ENCODE results near the gene ADAMTS3. TPM values are rescaled to one million over a fixed set of nuclear protein-coding genes. Genes with fewer than 3 reads are reported as not detected.
A peak's percentile ranks its signal among the peaks of the same experiment; 100 is the strongest.

The ADAMTS3 gene
- total and polyA plus RNA-seq, 9 of the 15 experiments (the other 6 are each of a cell fraction or from before 2014, with no cell fraction given): 4.0 to 18.0 (median 12.1) TPM

GRCh38 chr4:72442715-72443114, 126.3 kb downstream of the ADAMTS3 start:
- no peak for ATAC-seq
- Histone ChIP-seq H3K4me3 (no peak overlapping the region), H3K36me3 (ENCODE audit: control insufficient read depth, insufficient read depth, low read length) (no peaks in the 10 kb centered on the region), H3K4me1 (replicated peaks in 1 of 2; ENCODE audit: control insufficient read depth in 2 of 2, insufficient read depth in 2 of 2, low read length in 2 of 2) (no peaks in the 10 kb centered on the region), H2AFZ (ENCODE audit: low read depth, low read length) (no peak overlapping the region), H3K4me2 (ENCODE audit: insufficient read depth, low read length) (no peak overlapping the region), H3K27ac (ENCODE audit: extremely low read depth, low read depth, low read length) (no peak overlapping the region), H3K9ac (ENCODE audit: insufficient read depth in 1 of 2, low read depth in 2 of 2, low read length in 2 of 2) (no peak overlapping the region), H3K27me3 (ENCODE audit: control insufficient read depth in 2 of 2, insufficient read depth in 2 of 2, low read length in 2 of 2) (no peaks in the 10 kb centered on the region), H3K79me2 (ENCODE audit: control insufficient read depth, insufficient read depth, low read length) (peaks cover 9% of the 10 kb centered on the region; the same call in 1 of the 3 replicates), H3K9me1 (ENCODE audit: control insufficient read depth, insufficient read depth, low read length) (no peaks in the 10 kb centered on the region), H3K9me3 (replicated peaks; ENCODE audit: control insufficient read depth, insufficient read depth, low read depth, low read length) (no peaks in the 10 kb centered on the region), H4K20me1 (replicated peaks; ENCODE audit: control insufficient read depth, insufficient read depth, low read length) (no peaks in the 10 kb centered on the region)
- 0 out of 2 replicates have a peak, but pooled peaks have one; percentile 15 for TF ChIP-seq ATF3 (IDR thresholded peaks at IDR 0.05)
- TF ChIP-seq ATF3 (CRISPR knock-in tag; conservative IDR thresholded peaks at IDR 0.05): no peak
- TF ChIP-seq SETDB1 (IDR thresholded peaks at IDR 0.05; ENCODE audit: low read length): no peak
- no peak for TF ChIP-seq FOXP1 (CRISPR knock-in tag; IDR thresholded peaks at IDR 0.05)
- TF ChIP-seq ZNF3 (CRISPR knock-in tag; IDR thresholded peaks at IDR 0.05): no peak
- no peak for TF ChIP-seq ZNF407 (IDR thresholded peaks at IDR 0.05; ENCODE audit: low read depth)
- no peak for TF ChIP-seq WHSC1 (IDR thresholded peaks at IDR 0.05; ENCODE audit: low read length)
- ChIA-PET CTCF (ENCODE audit: low intra/inter-chr PET ratio) (no interaction called here), POLR2A (no interaction called here)
- intact Hi-C loops (cut with micrococcal nuclease) (no loop called here), in situ Hi-C loops (cut with MboI) (no loop called here)
- FAIRE-seq: no peak
- BruUV-seq (replicated peaks): no TSS peak
- WGBS (ENCODE audit: insufficient coverage, low coverage, missing lambda C conversion rate): 78% methylated on average over 5 of the region's 5 CpGs
- DNase-seq (ENCODE audit: extremely low read depth in 1 of 4, low spot score in 3 of 4): no peak

Measured in K562 (cell line).